ENCODE measurements around the gene PIK3CA.

Gene PIK3CA

GRCh38 chr3:179158336-179159039 is 10.3 kb downstream of the PIK3CA start:
- DNase-seq, result no peak

- DNase-seq, result no peak
Observed at GRCh38 chr3:179163503-179163902, 15.3 kb downstream of the PIK3CA start.

GRCh38 chr3:179164857-179165256 is 16.7 kb downstream of the PIK3CA start:
- no peak for DNase-seq

GRCh38 chr3:179166561-179167201 is 18.5 kb downstream of the PIK3CA start:
- DNase-seq, result no peak

- no peak for DNase-seq
Observed at GRCh38 chr3:179168918-179169317, 20.8 kb downstream of the PIK3CA start.

GRCh38 chr3:179172546-179172945 is 24.4 kb downstream of the PIK3CA start:
- no peak for DNase-seq

GRCh38 chr3:179174316-179174715 is 26.2 kb downstream of the PIK3CA start:
- DNase-seq, result no peak

GRCh38 chr3:179174898-179175297 is 26.7 kb downstream of the PIK3CA start:
- no peak for DNase-seq

- DNase-seq, result no peak
Observed at GRCh38 chr3:179175358-179175757, 27.2 kb downstream of the PIK3CA start.

- no peak for DNase-seq
Observed at GRCh38 chr3:179177611-179178010, 29.5 kb downstream of the PIK3CA start.

GRCh38 chr3:179179256-179179655 is 31.1 kb downstream of the PIK3CA start:
- DNase-seq, result no peak

GRCh38 chr3:179179979-179180759 is 32.0 kb downstream of the PIK3CA start:
- DNase-seq, result no peak

- DNase-seq, result no peak
Observed at GRCh38 chr3:179181021-179181472, 32.9 kb downstream of the PIK3CA start.

- DNase-seq, result no peak
Observed at GRCh38 chr3:179181993-179182551, 33.9 kb downstream of the PIK3CA start.

GRCh38 chr3:179182902-179183301 is 34.7 kb downstream of the PIK3CA start:
- no peak for DNase-seq

- DNase-seq, result no peak
Observed at GRCh38 chr3:179184826-179185225, 36.7 kb downstream of the PIK3CA start.

- no peak for DNase-seq
Observed at GRCh38 chr3:179186426-179186825, 38.3 kb downstream of the PIK3CA start.

GRCh38 chr3:179189759-179190158 is 41.6 kb downstream of the PIK3CA start:
- DNase-seq, result no peak

GRCh38 chr3:179190581-179190980 is 42.4 kb downstream of the PIK3CA start:
- DNase-seq, result no peak

- DNase-seq, result no peak
Observed at GRCh38 chr3:179192542-179192941, 44.4 kb downstream of the PIK3CA start.

- no peak for DNase-seq
Observed at GRCh38 chr3:179194931-179195330, 46.8 kb downstream of the PIK3CA start.

- DNase-seq, result peak; percentile 54
Observed at GRCh38 chr3:179196098-179196497, 47.9 kb downstream of the PIK3CA start.

GRCh38 chr3:179196700-179197099 is 48.5 kb downstream of the PIK3CA start:
- no peak for DNase-seq

GRCh38 chr3:179200790-179201189 is 52.6 kb downstream of the PIK3CA start:
- DNase-seq, result no peak
